ENCODE data around the gene CACNB1. TPM values are rescaled to one million over a fixed set of nuclear protein-coding genes. Genes with fewer than 3 reads are reported as not detected.
A peak's percentile ranks its signal among the peaks of the same experiment; 100 is the strongest.

The CACNB1 gene
- total and polyA plus RNA-seq, 2 of the 4 experiments (the other 2 are of a cell fraction) = 2.5 to 8.6 TPM

- ATAC-seq (ENCODE audit: low read depth) = peak; percentile 74
- peak overlapping the region; percentile 63 for H3K4me2 ChIP-seq (ENCODE audit: low read depth, low read length)
- DNase-seq = peak; percentile 69
- peak overlapping the region; percentile 78; the same call in 1 of the 2 replicates for H2BK20ac ChIP-seq (ENCODE audit: low read depth, low read length)
- no TSS peak for BruUV-seq (replicated peaks)
- peak overlapping the region; percentile 30; the same call in 1 of the 2 replicates for H3K9ac ChIP-seq (ENCODE audit: low read depth, low read length)
- H2AK9ac ChIP-seq (replicated peaks; ENCODE audit: low read depth, low read length, poor library complexity) = peak overlapping the region; percentile 97
- no peak overlapping the region; the same call in 1 of the 2 replicates for H3K27ac ChIP-seq (ENCODE audit: insufficient read depth, low read length)
- peak overlapping the region; percentile 88; the same call in 1 of the 3 replicates for H2BK15ac ChIP-seq (ENCODE audit: low read depth, low read length)
- peak overlapping the region; percentile 97 for H2AFZ ChIP-seq (replicated peaks; ENCODE audit: low read length, poor library complexity)
- peaks cover 16% of the 10 kb centered on the region for H3K4me1 ChIP-seq (ENCODE audit: control insufficient read depth, insufficient read depth, low read length)
- H3K9me3 ChIP-seq (ENCODE audit: control insufficient read depth, insufficient read depth, low read length) = no peaks in the 10 kb centered on the region
- H3K36me3 ChIP-seq (ENCODE audit: control insufficient read depth, insufficient read depth, low read length) = peaks cover 7% of the 10 kb centered on the region
- H3K56ac ChIP-seq (ENCODE audit: extremely low read depth, insufficient read depth, low read length) = peak overlapping the region; percentile 5; the same call in 1 of the 2 replicates
- intact Hi-C loops (cut with micrococcal nuclease) = no loop called here
- no peaks in the 10 kb centered on the region; the same call in none of the 2 replicates for H4K20me1 ChIP-seq (ENCODE audit: insufficient read depth, low read length)
- ChIA-PET CTCF (interaction anchor here (0.6 to 0.9 kb wide), 2 partner anchors 23 to 42 kb away, joined by 3 to 4 read pairs; no protein-coding TSS in a partner anchor), POLR2A (ENCODE audit: unreplicated experiment) (no interaction called here)
- H3K4ac ChIP-seq (ENCODE audit: low read depth, low read length) = peak overlapping the region; percentile 86
- dilution Hi-C loops (cut with HindIII; ENCODE audit: low sequenced_read_pairs, unreplicated experiment) = no loop called here
- H2BK5ac ChIP-seq (ENCODE audit: low read depth, low read length, poor library complexity, severe bottlenecking) = no peak overlapping the region
- H3K18ac ChIP-seq (ENCODE audit: low read depth, low read length) = peak overlapping the region; percentile 19
- H4K8ac ChIP-seq (ENCODE audit: low read depth in 2 of 2, low read length in 2 of 2) = peak overlapping the region; percentile 68 to 73; a peak in 2 of 4 replicates
- peak overlapping the region; percentile 7; the same call in 1 of the 2 replicates for H4K91ac ChIP-seq (ENCODE audit: insufficient read depth, low read depth, low read length)
- H2BK120ac ChIP-seq (ENCODE audit: low read depth, low read length) = peak overlapping the region; percentile 86
- peak overlapping the region; percentile 51; the same call in 1 of the 2 replicates for H4K5ac ChIP-seq (ENCODE audit: low read depth, low read length)
- H3K9me1 ChIP-seq (ENCODE audit: insufficient read depth, low read length) = peaks cover 12% of the 10 kb centered on the region
- H3K79me1 ChIP-seq (ENCODE audit: low read depth in 1 of 2, low read length in 2 of 2) = no peaks in the 10 kb centered on the region
- 0% methylated on average over 13 of the region's 39 CpGs; no CpG with 5 or more reads in 1 of the 2 experiments for WGBS, 2 experiments (ENCODE audit: extremely low coverage in 2 of 2, insufficient read length in 1 of 2)
- peak overlapping the region; percentile 31 for H3K4me3 ChIP-seq (ENCODE audit: insufficient read depth, low read depth, low read length)
- H3K27me3 ChIP-seq (ENCODE audit: control insufficient read depth, insufficient read depth, low read length) = peaks cover 2% of the 10 kb centered on the region; the same call in 1 of the 2 replicates
- H3K14ac ChIP-seq (replicated peaks; ENCODE audit: low read depth, low read length) = peak overlapping the region; percentile 91
- H3K23ac ChIP-seq (ENCODE audit: low read depth, low read length) = peak overlapping the region; percentile 10; the same call in 1 of the 2 replicates
- H2AK5ac ChIP-seq (ENCODE audit: low read depth, low read length) = peak overlapping the region; percentile 88
- in situ Hi-C loops (cut with MboI; ENCODE audit: low sequenced_read_pairs) = no loop called here
- TF ChIP-seq NFE2L2 (IDR thresholded peaks at IDR 0.05; ENCODE audit: low read depth, low read length) (no peak), MAFK (IDR thresholded peaks at IDR 0.05; ENCODE audit: low read depth, low read length) (no peak), CTCF (conservative IDR thresholded peaks at IDR 0.05; ENCODE audit: low read depth, low read length) (no peak), RFX5 (IDR thresholded peaks at IDR 0.05; ENCODE audit: low read depth, low read length) (no peak), CHD1 (IDR thresholded peaks at IDR 0.05; ENCODE audit: low read depth, low read length) (no peak), BHLHE40 (IDR thresholded peaks at IDR 0.05; ENCODE audit: low read depth, low read length) (0 out of 2 replicates have a peak, but pooled peaks have one; percentile 29), POLR2A (IDR thresholded peaks at IDR 0.05; ENCODE audit: low read depth, low read length) (0 out of 2 replicates have a peak, but pooled peaks have one; percentile 22), USF2 (IDR thresholded peaks at IDR 0.05; ENCODE audit: low read depth, low read length) (peak; percentile 23; the same call in 1 of the 2 replicates), MAZ (IDR thresholded peaks at IDR 0.05; ENCODE audit: borderline replicate concordance, low read depth, low read length) (peak; percentile 82; the same call in 1 of the 2 replicates), FOS (IDR thresholded peaks at IDR 0.05; ENCODE audit: low read depth, low read length) (peak; percentile 27; the same call in 1 of the 2 replicates), CEBPB (IDR thresholded peaks at IDR 0.05; ENCODE audit: low read depth, low read length) (peak; percentile 9; the same call in 1 of the 2 replicates), SMC3 (IDR thresholded peaks at IDR 0.05; ENCODE audit: low read depth, low read length) (no peak), ELK1 (IDR thresholded peaks at IDR 0.05; ENCODE audit: borderline replicate concordance, low read depth, low read length) (no peak)
These were observed 12.0 kb upstream of the CACNB1 start for GRCh38 chr17:39209317-39210092.

Measured in IMR-90 (cell line).